HG03066 (cell line): ENCODE data around the gene TSPAN16.

Experiments
- ATAC-seq: cut with Tn5 transposase; IDR thresholded peaks from one replicate; pipeline ENCODE4 v1.9.1; 2021; ENCODE audit warnings: low read depth; ENCODE audit not compliant: unreplicated experiment

The TSPAN16 gene

DNA sequence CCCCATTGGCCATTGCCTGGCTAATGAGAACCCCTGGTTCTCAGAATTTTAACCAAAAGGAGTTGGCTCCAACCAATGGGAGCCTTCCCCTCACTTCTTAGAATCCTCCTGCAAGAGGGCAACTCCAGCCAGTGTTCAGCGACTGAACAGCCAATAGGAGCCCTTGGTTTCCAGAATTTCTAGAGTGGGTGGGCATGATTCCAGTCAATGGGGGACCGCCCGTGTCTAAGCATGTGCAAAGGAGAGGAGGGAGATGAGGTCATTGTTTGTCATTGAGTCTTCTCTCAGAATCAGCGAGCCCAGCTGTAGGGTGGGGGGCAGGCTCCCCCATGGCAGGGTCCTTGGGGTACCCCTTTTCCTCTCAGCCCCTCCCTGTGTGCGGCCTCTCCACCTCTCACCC lies 69.0 kb downstream of the TSPAN16 start:
- ATAC-seq = no peak
